Activated CD4-positive, alpha-beta T cell treated with anti-CD3 and anti-CD28 coated beads, Interleukin-2, Interleukin-6, amounts not matched to agents 100 ng/mL and 50 ng/mL, durations not matched to agents 16 hours and 8 hours (primary cell): ENCODE data around the gene SLC16A2.
"Not testable (repeated sequence)": the region's sequence is repeated elsewhere in the genome, so short reads cannot be mapped to it uniquely, and the experiment has no call there.

Source experiments
- DNase-seq: peaks from one replicate; pipeline ENCODE4 v3.0.0-alpha.2; 2020

SLC16A2 gene

DNA sequence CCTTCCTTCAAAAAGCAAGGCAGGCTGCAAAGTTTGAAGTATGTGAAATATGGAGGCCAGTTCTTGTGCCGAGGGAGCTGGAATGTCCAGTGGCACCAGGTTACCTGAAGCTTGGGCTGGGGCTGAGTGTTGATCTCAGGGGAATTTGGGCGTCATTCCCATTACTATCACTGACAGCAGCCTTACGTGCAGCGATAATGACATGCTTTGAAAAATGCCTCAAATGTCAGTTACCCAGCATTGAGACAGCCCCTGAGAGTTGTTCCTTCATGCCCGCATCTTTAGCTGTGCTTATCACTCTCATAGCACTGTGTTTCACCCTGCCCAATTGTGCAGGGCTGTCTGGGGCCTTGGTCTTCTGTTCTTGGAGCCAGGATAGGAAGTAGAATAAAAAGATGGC, 27.4 kb downstream of the SLC16A2 start:
- DNase-seq: no peak

DNA sequence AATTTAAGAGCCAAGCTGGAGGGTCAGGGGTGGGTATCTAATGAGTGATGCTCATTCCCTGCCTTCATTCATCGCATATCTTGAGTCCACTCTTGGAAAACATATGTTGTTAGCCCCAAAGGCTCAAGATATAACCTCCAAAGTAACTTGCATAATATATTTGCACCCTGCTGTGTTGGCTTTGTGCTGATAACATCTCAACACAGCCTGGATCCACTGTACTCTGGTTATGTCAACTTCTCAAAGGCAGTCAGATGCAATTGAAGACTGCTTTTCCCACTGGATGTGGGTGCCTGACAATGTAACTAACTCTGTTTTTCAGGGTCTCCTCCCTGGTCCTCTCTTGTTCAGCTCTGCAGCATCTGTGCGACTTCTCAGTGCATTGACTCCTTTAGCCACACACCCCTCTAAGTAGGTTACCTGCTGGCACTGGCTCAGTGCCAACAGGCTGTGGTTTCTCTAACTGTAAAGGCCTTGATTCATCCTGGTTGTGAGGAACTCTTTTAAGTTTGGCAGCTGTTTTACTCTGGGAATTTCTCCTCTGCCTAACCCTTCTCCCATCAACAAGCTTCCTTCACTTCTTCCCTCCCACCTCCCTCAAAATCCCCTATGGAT, 28.1 kb downstream of the SLC16A2 start:
- no peak for DNase-seq

DNA sequence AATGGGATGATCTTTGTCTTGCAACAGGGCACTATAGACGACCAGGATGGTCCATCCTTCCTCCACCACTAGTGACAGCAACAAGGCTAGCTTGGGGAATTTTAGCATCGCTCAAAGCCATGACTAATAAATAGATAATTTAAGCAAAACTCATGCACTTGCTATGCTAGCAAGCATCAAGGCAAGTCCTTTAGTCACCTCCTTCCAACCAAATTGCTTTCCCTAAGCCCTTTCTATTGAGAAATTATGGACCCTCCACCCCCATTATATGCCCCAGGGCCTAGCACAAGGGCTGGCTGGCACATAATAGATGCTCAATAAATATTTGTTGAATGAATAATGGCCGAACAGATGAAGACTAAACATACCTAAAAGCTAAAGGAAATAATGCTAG, 28.6 kb downstream of the SLC16A2 start:
- DNase-seq: no peak

DNA sequence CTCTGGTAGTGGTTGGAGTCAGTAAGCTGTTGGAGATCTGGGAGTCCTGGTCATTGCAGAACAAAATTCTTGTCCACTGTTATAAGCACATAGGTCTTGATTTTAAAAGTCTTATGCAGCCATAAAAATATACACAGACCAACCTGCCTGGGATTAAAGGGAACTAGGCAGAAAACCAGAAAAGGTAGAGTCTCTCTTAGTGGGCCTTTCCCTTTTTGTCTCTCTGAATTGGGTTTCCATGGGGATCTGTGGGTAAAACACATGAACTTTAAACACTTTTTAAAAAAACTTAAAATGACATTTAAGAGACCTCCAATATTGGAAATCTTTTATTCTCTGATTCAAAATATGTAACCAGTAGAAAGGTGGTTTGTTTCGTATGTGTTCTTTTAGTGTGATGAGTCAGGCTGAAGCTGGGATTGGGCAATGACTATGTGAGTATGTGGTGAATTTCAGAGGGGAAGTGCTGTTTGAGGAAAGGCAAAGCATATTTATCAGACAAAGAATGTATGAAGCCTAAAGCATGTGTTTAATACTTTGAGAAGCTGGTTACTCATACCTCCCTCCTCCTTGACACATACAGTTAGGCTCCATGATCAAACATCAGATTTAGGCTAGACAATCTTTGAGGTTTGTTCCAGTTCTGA, 29.6 kb downstream of the SLC16A2 start:
- DNase-seq: peak; percentile 24

DNA sequence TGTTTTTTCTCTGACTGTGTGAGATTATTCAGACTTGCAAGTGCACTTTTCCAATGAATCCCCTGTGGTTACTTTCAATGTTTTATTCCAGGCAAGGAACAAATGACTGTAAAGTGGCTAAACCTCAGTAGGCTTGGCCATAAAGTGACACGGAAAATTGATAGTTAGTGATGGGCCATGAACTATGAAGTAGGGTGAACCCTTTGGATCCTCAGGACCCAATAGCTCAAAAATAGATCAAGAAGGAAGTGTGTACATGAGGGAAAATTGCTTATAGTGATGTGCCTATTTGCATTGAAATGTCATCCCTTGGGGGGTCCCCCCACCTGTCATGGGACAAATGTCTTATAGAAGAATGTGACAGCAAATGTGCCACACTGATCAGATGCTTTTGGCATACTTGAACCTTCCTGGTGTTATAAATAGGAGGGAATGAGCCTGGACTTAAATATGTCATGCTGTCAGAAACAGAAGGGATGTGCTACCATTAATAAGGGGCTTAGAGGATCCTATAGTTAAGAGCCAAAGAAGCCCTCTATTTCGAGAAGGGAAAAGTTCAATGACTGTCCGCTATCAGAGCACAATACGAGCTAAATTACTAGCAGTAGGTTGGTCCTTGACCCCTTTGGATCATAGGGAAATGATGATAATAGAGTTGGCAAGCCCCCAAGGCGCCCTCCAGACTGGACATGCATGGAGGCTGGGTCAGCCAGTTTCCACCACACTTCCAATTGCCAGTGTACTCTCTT, 30.3 kb downstream of the SLC16A2 start:
- DNase-seq: no peak

DNA sequence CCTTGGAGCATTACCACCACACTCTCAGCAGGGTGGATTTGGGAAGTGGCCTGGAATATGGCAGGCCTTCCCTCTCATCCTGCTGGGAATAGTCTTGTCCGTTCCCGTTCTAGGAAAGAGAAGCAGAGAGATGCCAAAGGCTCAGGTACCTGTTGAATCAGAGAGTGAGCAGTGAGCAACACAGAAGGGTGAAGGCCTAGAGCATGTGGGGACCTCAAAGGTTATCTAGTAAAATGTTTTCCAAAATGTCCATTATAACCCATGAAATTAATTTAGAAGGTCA, 30.8 kb downstream of the SLC16A2 start:
- DNase-seq: no peak

DNA sequence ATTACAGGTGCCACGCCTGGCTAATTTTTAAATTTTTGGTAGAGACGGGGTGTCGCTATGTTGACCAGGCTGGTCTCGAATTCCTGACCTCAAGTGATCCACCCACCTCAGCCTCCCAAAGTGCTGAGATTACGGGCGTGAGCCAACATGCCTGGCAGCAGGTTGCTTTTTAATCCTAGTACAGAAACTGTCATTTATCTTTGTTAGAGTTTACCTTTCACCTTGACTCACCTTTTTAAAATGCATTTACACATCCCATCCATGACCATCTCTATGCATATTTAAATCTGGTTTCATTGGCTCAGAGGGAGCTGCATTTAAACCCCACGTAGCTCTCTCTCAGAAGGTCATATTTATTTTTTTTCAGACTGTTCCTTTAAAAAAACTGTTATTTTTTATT, 31.9 kb downstream of the SLC16A2 start:
- no peak for DNase-seq

DNA sequence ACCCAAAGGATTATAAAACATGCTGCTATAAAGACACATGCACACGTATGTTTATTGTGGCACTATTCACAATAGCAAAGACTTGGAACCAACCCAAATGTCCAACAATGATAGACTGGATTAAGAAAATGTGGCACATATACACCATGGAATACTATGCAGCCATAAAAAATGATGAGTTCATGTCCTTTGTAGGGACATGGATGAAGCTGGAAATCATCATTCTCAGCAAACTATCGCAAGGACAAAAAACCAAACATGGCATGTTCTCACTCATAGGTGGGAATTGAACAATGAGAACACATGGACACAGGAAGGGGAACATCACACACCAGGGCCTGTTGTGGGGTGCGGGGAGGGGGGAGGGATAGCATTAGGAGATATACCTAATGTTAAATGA, 32.9 kb downstream of the SLC16A2 start:
- not testable (repeated sequence) for DNase-seq

DNA sequence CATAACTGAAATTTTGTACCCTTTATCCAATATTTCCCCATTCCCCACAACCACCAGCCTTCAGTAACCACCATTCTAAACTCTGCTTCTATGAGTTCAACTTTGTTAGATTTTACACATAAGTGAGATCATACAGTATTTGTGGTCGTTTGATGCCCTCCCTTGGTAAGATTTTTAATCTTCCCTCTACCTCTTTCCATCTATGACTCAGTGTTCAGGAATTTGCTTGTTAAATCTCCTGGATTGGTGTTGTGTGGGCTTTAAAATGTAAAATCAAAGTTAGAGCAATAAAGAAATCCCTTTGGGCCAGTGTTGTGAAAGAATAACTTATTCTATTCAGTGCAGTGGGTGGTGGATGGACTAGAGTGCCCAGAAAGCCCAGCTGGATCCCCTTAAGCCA, 37.4 kb downstream of the SLC16A2 start:
- no peak for DNase-seq

DNA sequence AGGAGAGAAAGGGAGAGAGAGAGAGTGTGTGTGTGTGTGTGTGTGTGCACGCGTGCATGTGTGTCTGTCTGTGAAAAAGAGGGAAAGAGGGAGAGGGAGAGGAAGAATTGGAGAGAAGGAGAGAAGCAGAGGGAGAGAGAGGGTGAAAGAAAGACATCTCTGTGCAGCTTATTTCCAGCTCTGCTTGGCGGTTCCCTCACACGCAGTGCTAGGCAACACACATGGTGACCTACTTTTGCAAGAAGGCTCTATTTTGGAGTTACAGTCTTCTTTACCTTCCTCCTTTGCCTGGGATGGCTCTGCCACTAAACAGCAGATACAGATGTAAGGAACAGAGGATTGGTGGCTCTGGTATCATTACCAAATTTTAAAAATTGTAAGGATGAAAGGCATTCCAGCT, 40.1 kb downstream of the SLC16A2 start:
- no peak for DNase-seq

DNA sequence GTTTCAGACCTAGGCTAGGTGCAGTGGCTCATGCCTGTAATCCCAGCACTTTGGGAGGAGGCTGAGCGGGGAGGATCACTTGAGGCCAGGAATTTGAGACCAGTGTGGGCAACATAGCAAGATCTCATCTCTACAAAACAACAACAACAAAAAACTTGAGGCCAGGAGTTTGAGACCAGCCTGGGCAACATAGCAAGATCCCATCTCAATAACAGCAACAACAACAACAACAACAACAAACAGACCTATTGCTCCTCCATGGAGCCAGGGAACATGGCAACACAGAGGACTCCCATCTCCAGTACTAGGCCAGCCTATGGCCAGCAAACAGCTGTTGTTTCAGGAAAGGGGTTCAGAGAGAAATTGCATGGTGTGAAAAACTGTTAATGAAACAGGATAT, 43.4 kb downstream of the SLC16A2 start:
- DNase-seq: no peak

DNA sequence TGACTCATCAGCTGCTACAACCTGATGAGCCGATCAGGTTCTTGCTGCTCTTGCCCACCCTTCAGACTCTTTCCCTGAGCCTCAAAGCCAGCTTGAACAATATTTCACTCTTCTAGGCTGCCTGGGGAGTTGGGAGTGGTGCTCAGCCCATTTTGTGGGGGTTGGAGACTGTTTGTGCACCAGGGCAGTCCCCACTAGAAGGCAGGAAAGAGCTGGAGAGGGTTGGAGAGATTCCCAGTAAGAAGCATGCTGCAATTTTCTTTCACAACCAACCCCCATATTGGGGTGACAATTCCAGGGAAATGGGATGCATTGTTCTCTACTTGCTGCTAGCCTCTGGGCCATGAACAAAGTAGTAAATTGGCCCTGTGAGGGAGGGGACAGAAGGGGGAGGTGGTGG, 44.1 kb downstream of the SLC16A2 start:
- DNase-seq: no peak

DNA sequence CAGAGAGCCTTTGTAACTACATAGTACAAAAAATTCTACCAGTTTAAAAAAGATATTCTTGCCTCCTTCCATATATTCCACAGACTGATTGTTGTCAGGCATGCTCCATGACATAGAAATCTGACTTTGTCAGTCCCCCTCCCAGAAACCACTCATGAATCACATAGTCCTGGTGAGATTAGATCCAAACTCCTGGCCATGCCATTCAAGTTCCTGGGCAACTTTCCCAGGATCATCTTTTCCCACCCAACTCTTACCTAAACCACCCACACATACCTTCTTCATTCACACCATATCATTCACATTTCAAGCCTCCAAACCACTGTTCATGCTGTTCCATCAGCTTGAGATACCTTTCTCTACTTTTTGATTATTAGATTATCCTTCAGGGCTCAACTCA, 46.4 kb downstream of the SLC16A2 start:
- no peak for DNase-seq

DNA sequence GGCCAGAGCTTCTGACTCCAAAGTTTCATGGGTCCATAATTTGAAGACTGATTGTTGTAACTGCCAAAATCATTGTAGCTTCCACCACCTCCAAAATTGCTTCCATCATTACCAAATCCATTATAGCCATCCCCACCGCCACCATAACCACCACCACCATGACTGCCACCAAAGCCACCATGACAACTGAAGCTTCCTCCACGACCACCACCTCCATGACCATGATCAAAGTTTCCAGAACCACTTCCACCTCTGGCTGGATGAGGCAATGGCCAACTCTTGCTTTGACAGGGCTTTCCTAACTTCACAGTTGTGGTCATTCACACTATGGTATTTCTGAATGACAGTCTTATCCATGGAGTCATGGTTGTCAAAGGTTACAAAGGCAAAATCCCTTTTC, 51.8 kb downstream of the SLC16A2 start:
- DNase-seq: not testable (repeated sequence)

DNA sequence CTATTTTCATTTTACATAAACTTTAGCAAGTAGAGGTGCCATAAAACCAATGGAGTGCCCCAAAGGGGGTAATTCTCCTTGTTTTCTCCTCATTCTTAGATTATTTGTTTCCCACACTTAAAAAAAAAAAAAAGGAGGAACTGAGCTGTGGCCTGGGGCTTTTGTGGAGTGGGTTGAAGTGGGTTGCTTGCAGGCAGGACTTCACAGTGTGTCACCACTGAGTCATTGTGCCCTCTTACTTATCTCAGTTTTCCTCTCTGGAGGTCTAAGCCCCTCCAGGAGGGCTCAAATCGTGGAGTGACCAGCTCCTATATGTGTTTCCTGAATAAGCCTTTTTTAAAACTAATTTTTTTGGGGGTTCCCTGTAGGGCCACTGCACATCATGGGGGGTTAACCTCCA, 69.0 kb downstream of the SLC16A2 start:
- DNase-seq: no peak

DNA sequence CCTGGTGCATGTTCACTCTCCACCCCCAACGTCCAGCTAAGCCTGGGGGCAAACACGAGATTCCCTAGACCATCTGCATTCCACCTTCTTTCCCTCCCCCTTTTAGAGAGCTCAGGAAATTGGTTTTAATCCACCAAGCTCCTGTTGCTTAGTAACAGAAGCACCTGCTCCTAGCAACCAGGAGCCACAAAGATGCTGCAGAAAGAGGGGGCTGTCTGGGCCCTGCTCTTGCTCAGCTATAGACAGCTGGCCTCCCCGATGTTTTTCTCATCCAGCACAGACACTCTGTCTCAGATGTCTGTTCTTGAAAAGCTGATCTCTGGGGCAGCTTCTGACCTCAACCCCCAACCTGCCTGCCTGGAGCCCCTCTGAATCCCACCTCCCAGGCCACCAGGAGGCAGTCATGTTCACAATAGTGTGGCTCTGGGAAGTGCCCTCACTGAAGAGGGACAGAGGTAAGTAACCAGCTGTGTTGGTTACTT, 71.5 kb downstream of the SLC16A2 start:
- DNase-seq: peak; percentile 7

DNA sequence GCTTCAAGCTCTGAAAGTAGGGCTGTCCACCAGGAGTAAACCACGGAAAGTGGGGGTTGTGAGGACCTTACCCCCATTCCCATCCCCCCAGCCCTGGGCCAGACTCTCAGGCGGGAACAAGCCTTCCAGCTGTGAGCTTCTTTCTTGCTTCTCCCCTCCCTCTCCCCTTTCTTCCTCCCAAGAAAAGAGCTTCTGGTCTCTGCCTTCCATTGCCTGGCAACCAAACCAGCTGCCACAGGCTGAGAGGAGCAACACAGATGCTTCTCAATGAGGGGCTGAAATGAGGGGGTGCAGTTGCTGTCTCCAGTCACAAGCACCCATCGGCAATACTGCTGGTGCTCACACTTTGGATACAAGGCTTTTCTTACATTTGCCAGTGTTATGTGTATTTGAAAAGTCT, 72.5 kb downstream of the SLC16A2 start:
- DNase-seq: no peak

DNA sequence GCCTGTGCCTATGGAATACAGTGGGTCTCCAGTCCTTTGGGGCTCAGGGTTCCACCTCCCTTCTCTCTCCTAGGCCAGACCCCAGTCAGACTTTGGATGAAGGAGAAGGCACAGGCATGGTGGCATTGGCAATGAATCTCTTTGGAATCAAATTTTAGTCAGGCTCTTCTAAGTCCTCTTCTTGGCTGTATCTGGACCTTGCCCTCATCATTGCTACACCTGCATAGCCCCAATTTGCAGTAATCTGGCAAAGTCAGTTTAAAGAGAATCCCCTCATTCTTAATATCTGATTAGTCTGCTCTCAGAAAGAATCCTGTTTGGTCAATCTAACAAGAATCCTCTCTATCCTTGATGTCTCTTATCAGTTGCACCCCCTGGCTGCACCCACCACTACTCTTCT, 77.6 kb downstream of the SLC16A2 start:
- DNase-seq: no peak

DNA sequence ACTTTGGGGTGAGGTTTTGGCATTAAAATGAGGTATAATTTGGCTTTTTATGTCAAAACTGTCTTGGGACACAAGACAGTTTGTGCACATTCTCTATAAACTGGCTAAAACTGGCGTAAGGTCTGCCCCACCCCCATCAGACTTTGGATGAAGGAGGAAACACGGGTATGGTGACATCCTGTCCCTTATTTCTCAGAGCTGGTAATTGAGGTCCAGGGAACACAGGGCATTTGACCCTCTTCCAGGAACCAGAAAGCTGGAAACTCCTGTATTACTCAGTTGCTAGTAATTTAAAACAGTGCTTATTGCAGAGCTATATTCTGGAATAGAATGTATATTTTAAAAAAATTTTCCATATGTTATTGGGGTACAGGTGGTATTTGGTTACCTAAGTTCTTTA, 78.8 kb downstream of the SLC16A2 start:
- no peak for DNase-seq

DNA sequence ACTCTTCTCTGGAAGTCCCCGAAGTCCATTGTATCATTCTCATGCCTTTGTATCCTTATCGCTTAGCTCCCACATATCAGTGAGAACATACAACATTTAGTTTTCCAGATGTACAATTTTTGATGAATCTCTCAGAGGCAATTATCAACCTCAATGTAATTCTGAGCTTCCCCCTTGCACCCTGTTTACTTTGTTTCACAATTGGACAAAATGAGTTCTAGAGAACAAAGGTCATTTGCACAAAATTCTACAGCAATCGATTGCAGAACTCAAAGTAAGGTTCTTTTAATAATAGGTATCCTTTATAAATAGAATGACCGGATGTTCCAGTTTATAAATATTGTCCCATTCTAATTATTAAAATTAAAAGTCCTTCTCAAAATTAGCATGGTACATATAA, 79.3 kb downstream of the SLC16A2 start:
- no peak for DNase-seq

DNA sequence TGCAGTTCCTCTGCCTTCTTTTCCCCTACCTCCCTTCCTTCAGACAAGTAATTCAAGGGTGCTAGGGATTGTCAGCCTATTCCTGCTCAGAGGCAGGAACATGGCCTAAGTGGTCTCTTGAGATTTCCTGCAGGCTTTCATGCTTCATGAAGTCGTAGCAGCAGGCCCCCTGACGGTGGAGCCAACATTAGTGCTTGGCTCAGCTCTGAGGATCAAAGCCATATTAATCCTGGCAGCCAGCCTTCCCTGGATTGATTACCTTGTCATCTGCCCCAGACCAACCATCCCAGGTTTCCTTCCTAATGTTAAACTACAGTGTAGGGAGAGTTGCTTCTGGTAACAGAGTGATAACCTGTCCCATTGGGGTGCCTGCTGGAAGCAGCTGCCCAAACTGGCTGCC, 84.1 kb downstream of the SLC16A2 start:
- DNase-seq: no peak

DNA sequence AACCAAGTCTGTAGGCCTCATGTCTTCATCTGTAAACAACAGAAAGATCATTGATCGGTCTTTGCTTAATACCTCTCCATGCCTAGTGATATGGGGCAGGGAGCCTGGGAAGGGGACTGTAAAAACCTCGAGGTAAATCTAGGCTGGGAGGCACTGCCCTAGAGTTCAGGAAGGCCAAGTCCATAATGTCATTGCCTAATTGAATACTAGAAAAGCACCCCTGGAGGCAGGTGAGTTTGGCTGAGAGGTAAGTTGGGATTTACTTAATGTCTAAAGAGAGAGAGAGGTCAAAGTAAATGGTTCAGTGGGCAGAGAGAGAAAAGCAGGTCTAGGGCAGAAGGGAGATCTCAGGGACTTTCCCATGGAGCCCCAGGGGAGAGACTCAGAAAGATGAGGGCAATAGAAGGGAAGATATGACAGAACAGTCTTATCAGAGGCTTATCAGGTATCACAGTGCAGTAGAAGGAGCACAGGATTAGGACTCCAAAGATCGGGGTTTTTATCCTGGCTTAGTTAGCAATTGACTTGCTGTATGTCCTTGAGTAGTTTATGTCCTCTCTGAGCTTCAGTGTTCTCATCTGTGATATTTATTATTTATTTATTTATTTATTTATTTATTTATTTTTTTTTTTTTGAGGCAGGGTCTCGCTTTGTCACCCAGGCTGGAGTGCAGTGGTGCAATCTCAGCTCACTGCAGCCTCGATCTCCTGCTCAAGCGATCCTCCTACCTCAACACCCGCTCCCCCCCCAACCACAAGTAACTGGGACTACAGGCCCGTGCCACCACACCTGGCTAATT, 85.2 kb downstream of the SLC16A2 start:
- DNase-seq: no peak

DNA sequence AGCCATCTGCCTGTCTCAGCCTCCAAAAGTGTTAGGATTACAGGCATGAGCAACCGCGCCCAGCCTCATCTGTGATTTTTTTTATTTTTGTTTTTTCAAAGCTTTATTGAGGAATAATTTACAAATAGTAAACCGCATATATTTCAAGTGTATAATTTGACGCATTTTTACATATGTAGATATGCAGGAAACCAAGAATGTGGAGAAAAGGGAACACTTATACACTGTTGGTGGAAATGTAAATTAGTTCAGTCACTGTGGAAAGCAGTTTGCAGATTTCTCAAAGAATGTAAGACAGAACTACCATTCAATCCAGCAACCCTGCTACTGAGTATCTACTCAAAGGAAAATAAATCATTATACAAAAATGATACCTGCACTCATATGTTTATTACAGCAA, 85.9 kb downstream of the SLC16A2 start:
- DNase-seq: no peak

DNA sequence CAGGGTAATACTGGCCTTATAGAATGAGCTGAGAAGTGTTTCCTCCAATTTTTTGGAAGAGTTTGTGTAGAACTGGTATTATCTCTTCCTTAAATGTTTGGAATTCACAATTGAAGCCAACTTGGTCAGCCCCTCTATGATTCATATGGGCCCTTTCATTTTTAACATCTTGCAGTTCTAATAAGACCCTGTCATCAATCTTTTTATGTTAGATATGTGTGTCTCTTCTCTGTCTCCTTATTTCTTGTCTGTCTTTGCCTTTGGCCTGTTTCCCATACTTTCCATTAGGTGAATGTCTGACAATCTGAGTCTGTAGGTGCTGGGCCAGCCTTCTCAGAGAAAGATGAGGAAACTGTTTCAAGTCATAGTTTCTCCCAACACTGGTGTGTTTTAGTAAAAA, 88.7 kb downstream of the SLC16A2 start:
- no peak for DNase-seq
